Erythroblast (primary cell): Measurements from ENCODE around the gene GTF2I.
"Not testable (repeated sequence)": the region's sequence is repeated elsewhere in the genome, so short reads cannot be mapped to it uniquely, and the experiment has no call there.

Experiments used
- DNase-seq, 2 experiments: peaks; one replicate each; lab custom pipeline; 2025; lab: John Stamatoyannopoulos, UW
- GATA1 ChIP-seq: IDR thresholded peaks from 2 replicates; pipeline ENCODE4 v1.6.1; 2011; ENCODE audit warnings: low read depth, mild to moderate bottlenecking, control low read depth, low read length, moderate library complexity
- POLR2A ChIP-seq: IDR thresholded peaks from 2 replicates; pipeline ENCODE4 v1.6.1; 2011; ENCODE audit warnings: mild to moderate bottlenecking, low read length

Gene GTF2I

GRCh38 chr7:74709880-74710671, 52.6 kb downstream of the GTF2I start:
- peak in 1 of 2 experiments; percentile 9 for DNase-seq
- TF ChIP-seq POLR2A: no peak
- no peak for TF ChIP-seq GATA1

DNA sequence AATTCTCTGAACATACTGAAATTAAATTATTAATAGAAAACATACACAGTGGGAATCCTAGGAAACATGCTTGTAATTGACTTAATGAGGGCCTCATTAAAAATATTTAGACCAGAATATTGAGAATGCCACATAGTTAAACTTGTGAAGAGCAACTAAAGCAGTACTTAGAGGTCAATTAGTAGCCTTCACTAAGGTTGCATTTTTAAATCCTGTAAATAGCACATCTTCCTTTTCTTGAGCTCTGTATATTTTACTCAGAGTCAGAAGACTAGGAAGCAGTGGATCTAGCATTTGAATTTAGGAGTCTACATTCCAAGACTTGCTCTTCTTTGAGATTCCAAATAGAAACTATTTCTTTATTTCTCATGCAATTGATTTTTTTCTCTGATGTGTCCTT, 56.0 kb downstream of the GTF2I start:
- TF ChIP-seq POLR2A (no peak), GATA1 (no peak)
- no peak for DNase-seq

- no peak for DNase-seq
- no peak for TF ChIP-seq GATA1
- TF ChIP-seq POLR2A: no peak
Measured at GRCh38 chr7:74717889-74718288, 60.4 kb downstream of the GTF2I start.

DNA sequence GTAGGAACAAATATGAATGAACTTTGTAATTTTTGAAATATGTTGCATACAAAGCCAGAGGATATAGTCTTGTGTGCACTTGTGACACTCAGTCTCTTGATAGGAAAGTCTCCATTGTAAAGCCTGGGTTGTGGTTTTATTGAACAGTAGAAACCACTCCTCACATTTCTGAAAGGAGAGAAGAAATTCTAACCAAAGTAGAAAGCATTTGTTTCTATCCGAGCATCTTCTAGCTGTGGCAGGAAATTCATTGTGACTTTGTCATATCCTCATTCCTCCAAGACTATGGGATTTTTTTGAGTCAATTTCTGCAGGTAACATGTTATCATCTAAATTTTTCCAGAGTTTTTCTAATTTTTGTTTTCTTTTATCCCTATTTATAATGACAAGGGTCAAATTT, 60.8 kb downstream of the GTF2I start:
- TF ChIP-seq GATA1 (no peak), POLR2A (no peak)
- no peak for DNase-seq

DNA sequence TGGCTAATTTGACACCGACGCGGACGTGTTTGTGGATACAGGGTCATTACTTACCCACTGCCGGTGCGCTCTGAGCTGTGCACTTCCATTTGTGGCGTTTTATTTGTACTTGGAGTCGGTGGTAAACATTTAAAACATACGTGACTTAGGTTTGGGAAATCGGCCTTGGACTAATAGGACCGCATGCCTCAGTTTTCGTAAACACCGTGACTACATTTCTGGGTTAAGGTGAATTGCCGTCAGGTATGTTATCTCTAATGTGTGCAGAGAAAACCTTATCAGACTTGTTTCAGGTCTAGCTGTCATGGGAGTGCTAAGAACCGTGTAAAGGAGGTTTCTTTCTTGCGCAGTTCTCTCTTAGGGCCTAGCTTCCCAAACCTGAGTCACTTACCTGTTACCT, 64.6 kb downstream of the GTF2I start:
- no peak for TF ChIP-seq GATA1
- no peak for TF ChIP-seq POLR2A
- no peak for DNase-seq

DNA sequence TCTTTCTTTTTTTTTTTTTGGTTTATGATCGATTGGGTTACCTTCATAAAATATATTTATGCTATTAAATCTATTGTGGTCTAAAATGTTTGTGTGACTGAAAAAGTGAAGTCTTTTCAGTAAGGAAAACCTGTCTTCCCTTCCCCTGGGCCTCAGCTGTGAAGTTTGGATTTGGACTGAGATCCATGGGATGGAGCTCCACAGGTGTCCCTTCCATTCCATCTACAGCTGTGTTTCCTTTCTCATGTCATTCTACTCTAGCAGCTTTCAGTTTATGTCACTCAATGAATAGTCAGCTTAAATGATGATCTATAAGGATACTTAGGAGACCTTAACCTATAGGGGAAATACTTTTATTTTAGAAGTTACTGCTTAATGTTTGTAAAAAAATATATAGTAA, 68.3 kb downstream of the GTF2I start:
- no peak for TF ChIP-seq POLR2A
- TF ChIP-seq GATA1: no peak

GRCh38 chr7:74726309-74727101, 69.0 kb downstream of the GTF2I start:
- TF ChIP-seq GATA1 (no peak), POLR2A (no peak)
- DNase-seq: no peak

More for the DNA sequence above, 68.3 kb downstream of the GTF2I start:
- DNase-seq: no peak

DNA sequence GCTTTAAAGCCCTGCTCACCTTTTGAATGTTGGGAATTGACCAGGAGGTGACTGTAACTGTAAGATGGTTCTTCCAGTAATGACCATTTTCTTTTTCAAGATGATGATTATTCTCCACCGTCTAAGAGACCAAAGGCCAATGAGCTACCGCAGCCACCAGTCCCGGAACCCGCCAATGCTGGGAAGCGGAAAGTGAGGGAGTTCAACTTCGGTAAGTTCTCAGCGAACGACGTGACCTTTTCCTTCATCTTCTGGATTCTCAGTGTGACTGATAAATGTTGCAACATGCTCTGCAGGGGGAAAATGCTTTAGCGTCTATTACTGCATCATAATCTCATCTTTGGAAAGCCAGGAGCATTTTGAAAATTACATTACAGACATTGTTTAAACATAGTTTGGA, 71.2 kb downstream of the GTF2I start:
- not testable (repeated sequence) for DNase-seq

DNA sequence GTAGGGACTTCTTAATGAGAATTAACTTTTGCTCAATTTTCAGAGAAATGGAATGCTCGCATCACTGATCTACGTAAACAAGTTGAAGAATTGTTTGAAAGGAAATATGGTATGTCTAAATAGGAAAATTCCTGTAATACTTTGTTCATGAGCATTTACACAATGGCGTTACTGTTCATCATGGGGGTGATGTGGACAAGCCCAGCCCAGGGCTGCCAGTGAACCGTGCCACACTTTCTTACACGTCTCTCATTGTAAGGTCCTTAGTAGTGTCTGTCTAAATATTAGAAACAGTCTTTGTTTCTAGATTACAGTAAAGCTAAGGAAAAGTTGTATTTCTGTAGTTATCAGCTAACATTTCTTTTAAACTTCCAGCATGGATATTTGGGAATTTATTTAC, 72.7 kb downstream of the GTF2I start:
- not testable (repeated sequence) for DNase-seq

DNA sequence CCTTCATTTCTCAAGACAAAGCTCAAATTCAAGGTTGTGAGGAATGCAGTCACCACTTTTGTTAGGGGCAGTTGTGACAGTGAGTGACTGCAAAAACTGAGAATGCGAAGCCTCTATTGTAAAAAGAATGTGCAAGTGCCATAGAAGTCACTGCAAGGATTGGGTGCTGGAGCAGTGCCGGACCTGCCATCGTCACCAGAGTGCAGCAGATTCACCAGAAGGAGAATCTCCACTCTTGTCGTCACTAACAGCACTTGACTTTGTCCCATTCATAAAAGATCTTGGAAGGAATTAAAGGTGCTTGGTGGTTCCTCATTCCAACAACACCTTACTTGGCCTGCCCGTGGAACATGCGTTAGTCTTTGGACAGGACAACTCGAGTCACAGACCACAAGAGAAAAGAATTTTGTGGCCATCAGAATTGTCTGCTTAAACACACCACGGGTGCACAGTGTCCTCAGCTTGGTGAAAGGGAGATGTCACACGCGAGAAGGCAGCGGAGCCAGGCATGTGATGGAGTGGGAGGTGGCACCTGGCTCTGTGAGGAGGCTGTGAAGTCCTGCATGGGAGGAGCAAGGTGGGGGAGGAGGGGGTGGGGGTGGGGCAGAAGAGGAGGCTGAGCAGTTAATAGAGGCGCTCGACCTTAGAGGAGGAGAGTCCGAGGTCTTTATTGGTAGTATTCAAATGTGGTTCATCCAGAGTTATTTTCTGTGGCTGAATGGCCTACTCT, 82.6 kb downstream of the GTF2I start:
- DNase-seq: not testable (repeated sequence)

DNA sequence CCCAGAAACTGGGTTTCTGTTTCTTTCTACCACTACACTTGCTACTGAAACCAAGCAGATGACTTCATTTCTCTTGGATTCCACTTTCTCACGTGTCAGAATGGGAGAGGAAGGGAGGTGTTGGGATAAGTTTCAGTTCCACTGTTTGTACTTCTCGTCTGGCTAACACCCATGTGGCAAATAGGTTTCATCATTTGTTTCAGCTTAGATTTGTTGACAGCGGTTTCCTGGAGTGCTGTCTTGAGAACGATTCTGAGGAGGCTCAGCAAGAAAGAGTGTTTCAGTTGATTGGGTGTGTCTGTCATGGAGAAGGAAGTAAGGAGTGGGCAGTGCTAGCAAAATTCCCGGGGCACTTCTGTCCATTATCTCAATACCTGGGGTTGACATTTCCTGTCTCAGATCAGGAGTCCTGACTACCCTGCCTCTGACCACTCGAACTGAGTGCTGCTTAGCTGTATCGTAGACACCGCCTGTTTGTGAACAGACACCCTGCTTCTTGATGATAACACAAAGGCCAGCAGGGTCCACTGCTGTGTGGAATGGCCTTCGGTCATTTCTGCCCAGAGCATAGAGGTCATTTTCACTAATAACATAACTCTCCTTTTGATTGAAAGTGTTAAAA, 86.5 kb downstream of the GTF2I start:
- not testable (repeated sequence) for DNase-seq

DNA sequence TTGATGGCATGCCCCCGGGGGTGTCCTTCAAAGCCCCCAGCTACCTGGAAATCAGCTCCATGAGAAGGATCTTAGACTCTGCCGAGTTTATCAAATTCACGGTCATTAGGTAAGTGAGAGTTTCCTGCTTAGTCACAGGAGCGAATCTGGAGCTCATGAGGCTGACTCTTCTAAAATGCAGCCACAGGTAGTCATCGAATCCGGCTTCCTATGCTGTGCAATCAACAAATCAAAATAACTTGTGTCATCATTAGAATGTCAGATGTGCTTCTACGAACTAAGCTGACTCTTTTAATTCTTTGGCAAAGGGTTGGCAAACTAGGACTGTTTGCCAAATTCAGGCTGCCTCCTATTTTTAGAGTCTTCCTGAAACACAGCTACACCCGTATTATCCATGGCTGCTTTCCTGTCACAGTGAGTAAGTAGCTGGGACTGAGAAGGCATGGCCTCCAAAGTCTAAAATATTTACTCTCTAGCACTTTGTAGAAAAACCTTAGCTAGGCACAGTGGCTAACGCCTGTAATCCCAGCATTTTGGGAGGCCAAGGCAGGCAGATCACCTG, 96.5 kb downstream of the GTF2I start:
- not testable (repeated sequence) for DNase-seq

DNA sequence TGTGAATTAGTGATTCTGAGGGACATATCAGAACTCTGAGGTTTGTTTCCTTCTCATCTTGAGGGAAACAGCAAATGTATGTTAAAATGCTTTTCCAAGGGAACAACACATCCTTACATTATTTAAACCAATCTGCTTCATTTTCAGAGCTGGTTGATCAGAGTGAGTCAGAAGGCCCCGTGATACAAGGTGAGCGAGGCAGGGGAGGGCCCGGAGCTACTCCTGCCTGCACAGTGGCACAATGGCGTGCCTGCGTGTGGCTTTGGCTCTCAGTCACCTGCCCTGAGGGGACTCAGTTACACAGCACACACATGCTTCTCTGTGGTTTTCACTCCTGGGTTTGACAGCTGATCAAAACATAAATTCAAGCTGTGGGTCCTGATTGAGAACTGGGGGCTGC, 99.2 kb downstream of the GTF2I start:
- DNase-seq: not testable (repeated sequence)

DNA sequence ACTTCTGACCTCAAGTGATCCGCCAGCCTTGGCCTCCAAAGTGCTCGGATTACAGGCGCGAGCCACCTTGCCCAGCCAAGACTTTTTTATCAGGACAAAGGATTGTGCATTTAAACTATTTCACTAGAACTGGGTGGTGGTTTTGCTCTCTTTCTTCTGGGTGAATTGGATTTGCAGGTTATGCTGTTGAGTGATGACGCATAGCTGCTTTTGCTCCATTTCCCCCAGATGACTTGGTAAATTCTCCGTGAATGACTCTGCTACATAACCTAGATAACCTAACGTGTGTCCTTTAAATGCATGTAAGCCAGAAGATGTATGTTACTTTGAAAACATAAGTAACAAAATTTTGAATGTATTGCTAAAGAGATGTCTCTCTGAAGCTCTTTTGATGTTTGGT, 100.8 kb downstream of the GTF2I start:
- not testable (repeated sequence) for DNase-seq

GRCh38 chr7:74758982-74759381, 101.5 kb downstream of the GTF2I start:
- DNase-seq: not testable (repeated sequence)

- DNase-seq: not testable (repeated sequence)
Measured at GRCh38 chr7:74765205-74765918, 107.8 kb downstream of the GTF2I start.

DNA sequence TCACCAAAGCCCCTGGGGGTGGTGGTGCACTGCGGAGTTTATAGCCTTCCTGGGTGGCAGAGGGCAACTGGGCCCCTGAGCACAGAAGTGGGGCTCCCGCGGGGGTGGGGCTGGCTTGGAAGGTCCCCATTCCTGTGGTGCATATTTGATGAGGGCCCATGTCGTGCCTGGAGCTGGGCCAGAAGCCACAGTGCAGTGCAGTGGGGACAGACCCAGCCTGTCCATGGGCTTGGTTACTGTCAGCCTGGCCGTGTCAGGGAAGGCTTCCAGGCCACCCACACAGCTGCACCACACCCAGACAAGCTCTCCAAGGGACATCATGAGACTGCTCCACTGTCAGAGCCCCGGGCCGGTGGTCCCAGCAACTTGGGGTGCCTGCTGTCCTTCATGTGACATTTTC, 109.0 kb downstream of the GTF2I start:
- DNase-seq: not testable (repeated sequence)

DNA sequence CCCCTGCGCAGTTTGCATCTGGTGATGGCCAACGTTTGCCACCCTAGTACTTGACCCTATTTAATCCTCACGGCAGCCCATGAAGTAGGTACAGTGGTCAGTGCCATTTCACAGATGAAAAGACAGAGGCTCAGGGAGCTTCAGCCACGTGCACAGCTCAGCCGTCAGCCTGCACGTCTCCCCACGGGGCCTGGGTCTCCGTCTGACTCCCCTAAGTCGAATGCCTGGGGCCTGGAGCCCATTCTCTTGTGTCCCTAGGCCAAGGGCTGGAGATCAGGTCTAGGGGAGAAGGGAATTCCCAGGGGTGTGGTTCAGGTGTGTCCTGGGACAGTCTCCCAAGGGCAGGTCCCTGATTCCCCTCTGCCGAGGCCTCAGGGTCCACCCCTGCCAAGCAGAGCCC, 109.5 kb downstream of the GTF2I start:
- DNase-seq: not testable (repeated sequence)

DNA sequence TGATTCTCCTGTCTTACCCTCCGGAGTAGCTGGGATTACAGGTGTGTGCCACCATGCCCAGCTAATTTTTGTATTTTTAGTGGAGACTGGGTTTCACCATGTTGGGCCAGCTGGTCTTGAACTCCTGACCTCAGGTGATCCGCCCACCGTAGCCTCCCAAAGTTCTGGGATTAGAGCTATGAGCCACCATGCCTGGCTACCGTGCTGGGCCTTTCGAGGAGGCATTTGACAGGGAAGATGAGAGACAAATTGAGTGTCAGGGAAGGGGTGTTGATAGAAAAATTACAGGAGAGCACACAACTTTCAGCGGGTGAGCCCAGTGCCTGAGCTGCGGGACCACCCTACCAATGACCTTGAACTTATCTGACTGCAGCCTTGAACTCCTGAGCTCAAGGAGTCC, 112.5 kb downstream of the GTF2I start:
- DNase-seq: not testable (repeated sequence)
